ENCODE measurements around the gene DIAPH3. TPM values are rescaled to one million over a fixed set of nuclear protein-coding genes. Genes with fewer than 3 reads are reported as not detected.
A peak's percentile ranks its signal among the peaks of the same experiment; 100 is the strongest.

DIAPH3 gene
- total RNA-seq, 1 experiment from 2014 or later: 62.3 TPM

- Histone ChIP-seq H3K9me3 (ENCODE audit: low read depth, low read length, poor library complexity, severe bottlenecking) (no peaks in the 10 kb centered on the region), H3K36me3 (ENCODE audit: insufficient read depth, low read length, poor library complexity, severe bottlenecking) (no peaks in the 10 kb centered on the region), H3K4me1 (ENCODE audit: insufficient read depth, low read length, poor library complexity, severe bottlenecking) (peaks cover 47% of the 10 kb centered on the region), H3K27ac (ENCODE audit: low read depth, low read length, poor library complexity, severe bottlenecking) (no peak overlapping the region), H3K4me3 (ENCODE audit: low read depth, low read length, poor library complexity, severe bottlenecking) (no peak overlapping the region), H3K27me3 (replicated peaks; ENCODE audit: insufficient read depth, low read depth, low read length, poor library complexity) (no peaks in the 10 kb centered on the region)
- DNase-seq (ENCODE audit: low spot score): no peak
- intact Hi-C loops (cut with micrococcal nuclease; ENCODE audit: unreplicated experiment): no loop called here
- ChIA-PET CTCF (no interaction called here), POLR2A (ENCODE audit: low non-redundant PET) (no interaction called here)
- no TSS peak for BruUV-seq (replicated peaks)
- TF ChIP-seq EZH2 (IDR thresholded peaks at IDR 0.05; ENCODE audit: borderline replicate concordance, low read depth, low read length, poor library complexity, severe bottlenecking) (no peak), CTCF (conservative IDR thresholded peaks at IDR 0.05; ENCODE audit: low read depth, low read length) (no peak)
Observed at GRCh38 chr13:59842507-59842906, 321.2 kb downstream of the DIAPH3 start.

GRCh38 chr13:59839186-59839585, 324.5 kb downstream of the DIAPH3 start:
- no peak overlapping the region for H3K4me3 ChIP-seq (ENCODE audit: low read depth, low read length, poor library complexity, severe bottlenecking)
- ChIA-PET POLR2A (ENCODE audit: low non-redundant PET) (interaction anchor here (0.8 kb wide), 1 partner anchor 308 kb away, joined by 5 read pairs; no protein-coding TSS in a partner anchor), CTCF (interaction anchor here (0.5 kb wide), 1 partner anchor 283 kb away, joined by 5 read pairs; no protein-coding TSS in a partner anchor)
- H3K4me1 ChIP-seq (ENCODE audit: insufficient read depth, low read length, poor library complexity, severe bottlenecking): peaks cover 52% of the 10 kb centered on the region
- H3K36me3 ChIP-seq (ENCODE audit: insufficient read depth, low read length, poor library complexity, severe bottlenecking): peaks cover 4% of the 10 kb centered on the region
- intact Hi-C loops (cut with micrococcal nuclease; ENCODE audit: unreplicated experiment): loop anchor here (5.0 to 10.0 kb wide), 5 partner anchors 108 to 596 kb away; no protein-coding TSS in a partner anchor
- H3K27ac ChIP-seq (ENCODE audit: low read depth, low read length, poor library complexity, severe bottlenecking): peak overlapping the region; percentile 79
- TF ChIP-seq CTCF (conservative IDR thresholded peaks at IDR 0.05; ENCODE audit: low read depth, low read length) (no peak), EZH2 (IDR thresholded peaks at IDR 0.05; ENCODE audit: borderline replicate concordance, low read depth, low read length, poor library complexity, severe bottlenecking) (no peak)
- DNase-seq (ENCODE audit: low spot score): no peak
- BruUV-seq (replicated peaks): no TSS peak
- H3K27me3 ChIP-seq (replicated peaks; ENCODE audit: insufficient read depth, low read depth, low read length, poor library complexity): no peaks in the 10 kb centered on the region
- no peaks in the 10 kb centered on the region for H3K9me3 ChIP-seq (ENCODE audit: low read depth, low read length, poor library complexity, severe bottlenecking)

DNA sequence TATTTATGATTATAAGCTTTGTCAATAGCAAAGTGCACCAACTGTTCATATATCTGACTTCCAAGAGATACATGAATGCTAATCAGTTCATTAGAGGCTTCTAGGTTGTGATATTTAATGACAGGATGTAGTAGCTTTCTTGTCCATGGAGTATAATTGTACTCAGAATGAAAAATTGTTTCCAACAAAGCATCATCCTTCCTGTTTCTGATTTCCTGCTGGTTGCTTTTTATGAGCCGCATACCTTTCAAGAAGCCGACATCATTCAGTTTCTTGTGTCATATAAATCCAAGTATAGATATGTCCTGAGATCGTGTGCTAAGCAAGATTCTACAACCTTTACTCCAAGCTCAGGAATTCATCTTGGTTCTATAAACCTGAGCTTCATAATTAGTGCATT, 326.6 kb downstream of the DIAPH3 start:
- Histone ChIP-seq H3K9me3 (ENCODE audit: low read depth, low read length, poor library complexity, severe bottlenecking) (no peaks in the 10 kb centered on the region), H3K27me3 (replicated peaks; ENCODE audit: insufficient read depth, low read depth, low read length, poor library complexity) (no peaks in the 10 kb centered on the region), H3K4me1 (ENCODE audit: insufficient read depth, low read length, poor library complexity, severe bottlenecking) (peaks cover 50% of the 10 kb centered on the region), H3K4me3 (ENCODE audit: low read depth, low read length, poor library complexity, severe bottlenecking) (no peak overlapping the region), H3K27ac (ENCODE audit: low read depth, low read length, poor library complexity, severe bottlenecking) (peak overlapping the region; percentile 79), H3K36me3 (ENCODE audit: insufficient read depth, low read length, poor library complexity, severe bottlenecking) (peaks cover 4% of the 10 kb centered on the region)
- DNase-seq (ENCODE audit: low spot score): peak; percentile 96
- TF ChIP-seq CTCF (conservative IDR thresholded peaks at IDR 0.05; ENCODE audit: low read depth, low read length) (no peak), EZH2 (IDR thresholded peaks at IDR 0.05; ENCODE audit: borderline replicate concordance, low read depth, low read length, poor library complexity, severe bottlenecking) (no peak)
- no TSS peak for BruUV-seq (replicated peaks)
- POLR2A ChIA-PET (ENCODE audit: low non-redundant PET): interaction anchor here (0.5 to 0.6 kb wide), 3 partner anchors 48 to 129 kb away, joined by 3 to 12 read pairs (median 3); no protein-coding TSS in a partner anchor
- intact Hi-C loops (cut with micrococcal nuclease; ENCODE audit: unreplicated experiment): loop anchor here (1.0 to 10.0 kb wide), 7 partner anchors 62 to 598 kb away; no protein-coding TSS in a partner anchor
- CTCF ChIA-PET: interaction anchor here (0.6 to 1.3 kb wide), 2 partner anchors 263 to 600 kb away, joined by 7 to 10 read pairs; no protein-coding TSS in a partner anchor

Measured in A673 (cell line).